Measurements from ENCODE around the gene PPP1R3E.
"Not testable (repeated sequence)": the region's sequence is repeated elsewhere in the genome, so short reads cannot be mapped to it uniquely, and the experiment has no call there.

The PPP1R3E gene, protein sequence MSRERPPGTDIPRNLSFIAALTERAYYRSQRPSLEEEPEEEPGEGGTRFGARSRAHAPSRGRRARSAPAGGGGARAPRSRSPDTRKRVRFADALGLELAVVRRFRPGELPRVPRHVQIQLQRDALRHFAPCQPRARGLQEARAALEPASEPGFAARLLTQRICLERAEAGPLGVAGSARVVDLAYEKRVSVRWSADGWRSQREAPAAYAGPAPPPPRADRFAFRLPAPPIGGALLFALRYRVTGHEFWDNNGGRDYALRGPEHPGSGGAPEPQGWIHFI

DNA sequence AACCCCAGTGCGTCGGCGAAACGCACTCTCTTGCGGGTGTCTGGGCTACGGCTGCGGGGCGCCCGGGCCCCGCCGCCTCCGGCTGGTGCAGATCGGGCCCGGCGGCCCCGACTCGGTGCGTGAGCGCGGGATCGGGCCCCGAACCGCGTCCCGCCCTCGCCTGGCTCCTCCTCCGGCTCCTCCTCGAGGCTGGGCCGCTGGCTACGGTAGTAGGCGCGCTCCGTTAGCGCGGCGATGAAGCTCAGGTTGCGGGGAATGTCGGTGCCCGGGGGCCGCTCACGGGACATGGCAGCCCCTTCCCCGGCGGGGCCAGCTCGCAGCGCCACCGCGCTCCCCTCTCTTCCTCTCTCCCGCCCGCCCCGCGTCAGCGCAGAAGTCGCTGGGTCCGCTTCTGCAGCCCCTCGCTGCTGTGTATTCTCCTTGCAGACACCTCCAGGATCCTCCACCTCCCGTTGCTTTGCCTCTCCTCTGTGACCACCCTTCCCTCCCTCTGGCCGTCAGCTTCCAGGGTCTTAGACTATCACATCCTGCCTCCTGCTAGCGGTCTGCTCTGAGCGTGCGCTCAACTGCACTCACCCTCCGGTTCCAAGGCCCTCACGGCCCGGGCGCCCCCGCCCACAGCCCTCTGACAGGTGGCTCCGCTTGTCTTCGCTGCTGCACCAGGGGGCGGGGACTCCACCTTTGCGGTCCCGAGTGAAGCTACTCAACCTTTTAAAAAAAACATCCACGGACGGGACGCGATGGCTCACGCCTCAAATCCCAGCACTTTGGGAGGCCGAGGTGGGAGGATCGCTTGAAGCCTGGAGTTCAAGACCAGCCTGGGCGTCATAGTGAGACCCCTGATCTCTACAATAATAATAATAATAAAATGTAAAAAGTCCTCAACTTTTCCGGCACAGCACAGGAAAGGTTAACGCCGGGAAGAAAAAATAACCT, at the start of gene PPP1R3E:
TSS of gene PPP1R3E (minus strand) at position 570 of the 936 bp plus-strand sequence. CDS start at position 287, 283 bp downstream.
- DNase-seq = peak; percentile 72

DNA sequence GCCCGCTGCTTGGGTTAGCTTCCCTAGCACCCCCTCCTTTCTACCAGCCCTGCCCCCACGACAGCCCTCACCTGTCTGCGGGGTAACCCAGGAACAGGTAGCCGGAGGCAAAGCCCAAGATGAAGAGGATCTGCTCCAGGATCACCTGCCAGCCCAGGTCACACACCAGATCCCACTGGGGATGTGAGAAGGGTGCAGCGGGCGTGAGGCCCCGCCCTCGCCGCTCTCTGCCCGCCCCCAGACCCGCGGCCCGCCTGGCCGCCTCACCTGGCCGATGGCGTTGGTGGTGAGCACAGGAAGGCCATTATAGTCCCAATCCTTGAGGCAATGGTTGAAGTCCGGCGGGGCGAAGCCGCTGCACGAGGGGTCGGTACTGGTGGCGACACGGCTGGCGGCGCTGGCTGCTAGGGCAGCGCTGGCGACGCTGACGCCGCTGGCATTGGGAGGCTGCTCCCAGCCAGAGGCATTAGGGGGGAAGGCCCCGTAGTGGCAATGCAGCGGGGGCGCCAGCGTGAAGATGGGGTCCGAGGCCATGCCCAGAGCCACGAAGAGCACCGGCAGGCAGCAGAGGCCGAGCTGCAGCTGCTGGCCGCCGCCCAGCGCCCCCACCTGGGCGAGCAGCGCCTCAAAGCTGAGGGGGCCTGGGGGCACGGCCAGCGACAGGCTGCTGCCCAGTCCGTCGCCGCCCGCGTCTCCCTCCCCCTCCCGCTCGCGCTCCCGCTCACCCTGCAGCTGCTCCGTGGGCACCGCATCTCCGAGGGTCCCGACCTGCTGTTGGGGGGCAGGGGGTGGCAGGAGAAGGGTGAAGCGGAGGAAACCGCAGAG, 49.2 kb upstream of the PPP1R3E start:
- DNase-seq = no peak

DNA sequence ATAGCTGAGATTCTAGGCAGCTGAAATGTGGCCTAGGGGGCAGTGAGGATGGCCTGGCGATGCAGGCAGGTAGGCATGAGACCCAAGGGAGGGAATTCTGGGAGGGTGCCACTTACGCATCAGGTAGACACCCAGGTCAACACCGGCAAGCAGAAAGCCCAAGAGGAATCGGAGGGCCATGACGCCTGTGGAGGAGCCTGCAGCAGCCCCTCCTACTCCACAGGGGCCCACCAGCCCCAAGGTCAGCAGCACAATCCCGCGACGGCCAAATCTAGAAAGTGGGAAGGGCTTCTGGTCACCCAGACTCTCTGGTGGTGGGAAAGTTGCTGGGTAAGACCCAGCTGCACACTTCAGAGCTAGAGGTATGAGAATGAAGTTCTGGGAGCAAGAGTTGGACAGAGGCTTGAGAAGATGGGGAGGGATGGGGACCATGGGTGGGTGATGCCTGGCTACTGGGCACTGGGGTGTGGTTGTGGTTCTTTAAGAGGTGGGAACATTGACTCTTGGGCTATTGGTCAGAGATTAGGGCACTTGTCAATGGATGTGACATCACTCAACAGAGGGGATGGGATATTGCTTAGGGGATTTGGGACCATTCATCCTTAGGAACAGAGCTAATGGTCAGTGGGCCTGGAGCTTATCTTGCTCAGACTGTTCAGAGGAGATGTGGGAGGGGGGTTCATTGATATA, 46.6 kb upstream of the PPP1R3E start:
- DNase-seq = no peak

DNA sequence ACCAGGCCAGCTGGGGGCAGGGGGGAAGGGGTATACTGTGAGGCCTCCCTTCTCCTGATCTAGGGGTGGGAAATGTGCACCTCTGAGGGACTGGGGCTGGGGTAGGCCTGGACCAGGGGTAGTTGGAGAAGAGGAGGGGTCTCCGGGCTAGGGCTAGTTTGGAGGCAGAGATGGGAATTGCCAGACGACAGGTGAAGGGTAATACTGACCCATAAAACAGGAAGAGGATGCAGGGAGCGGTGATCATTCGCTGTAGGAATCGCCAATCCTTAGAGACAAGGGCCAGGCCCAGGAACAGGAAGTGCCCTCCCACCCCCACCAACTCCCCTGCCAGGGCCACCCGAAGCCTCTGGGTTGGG, 45.6 kb upstream of the PPP1R3E start:
- DNase-seq = no peak

DNA sequence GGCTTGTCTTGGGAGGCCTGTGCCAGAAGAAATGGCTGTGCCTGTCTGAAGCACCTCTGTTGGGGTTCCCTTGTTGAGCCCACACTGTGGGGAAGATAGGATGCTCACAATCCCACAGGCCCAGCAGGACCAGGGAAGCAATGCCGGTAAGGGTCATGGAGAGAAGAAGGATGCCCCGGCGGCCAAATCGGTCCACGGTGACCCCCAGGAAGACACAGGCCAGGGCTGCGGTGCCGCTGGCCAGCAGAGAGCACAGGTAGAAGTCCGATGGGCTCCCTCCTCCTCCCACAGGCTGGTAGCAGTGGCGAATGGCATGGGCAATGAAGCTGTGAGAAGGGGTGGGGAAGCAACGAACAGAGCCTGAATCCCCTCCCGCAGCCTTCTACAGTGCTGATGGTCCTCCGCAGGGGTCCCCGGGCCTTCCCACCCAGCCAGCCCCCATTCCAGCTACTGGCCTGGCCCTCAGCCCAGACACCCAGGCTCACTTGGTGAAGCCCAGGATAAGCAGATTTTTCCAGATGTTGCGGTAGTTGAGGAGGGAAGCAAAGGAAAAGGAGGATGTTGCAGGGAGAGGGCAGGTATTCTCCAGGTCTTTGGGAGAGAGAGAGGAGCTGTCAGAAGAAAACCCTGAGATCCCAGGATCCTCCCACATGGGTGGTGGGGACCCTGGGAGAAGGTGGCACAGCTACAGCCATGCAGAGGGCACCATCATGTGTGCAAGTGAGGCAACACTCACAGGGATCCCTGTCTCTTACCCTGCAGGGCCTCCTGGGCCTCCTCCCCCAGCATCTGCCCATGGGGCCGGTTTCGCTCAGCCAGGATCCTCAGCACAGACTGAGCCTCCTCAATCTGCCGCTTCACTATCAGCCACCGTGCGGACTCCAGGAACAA, 45.0 kb upstream of the PPP1R3E start:
- no peak for DNase-seq

DNA sequence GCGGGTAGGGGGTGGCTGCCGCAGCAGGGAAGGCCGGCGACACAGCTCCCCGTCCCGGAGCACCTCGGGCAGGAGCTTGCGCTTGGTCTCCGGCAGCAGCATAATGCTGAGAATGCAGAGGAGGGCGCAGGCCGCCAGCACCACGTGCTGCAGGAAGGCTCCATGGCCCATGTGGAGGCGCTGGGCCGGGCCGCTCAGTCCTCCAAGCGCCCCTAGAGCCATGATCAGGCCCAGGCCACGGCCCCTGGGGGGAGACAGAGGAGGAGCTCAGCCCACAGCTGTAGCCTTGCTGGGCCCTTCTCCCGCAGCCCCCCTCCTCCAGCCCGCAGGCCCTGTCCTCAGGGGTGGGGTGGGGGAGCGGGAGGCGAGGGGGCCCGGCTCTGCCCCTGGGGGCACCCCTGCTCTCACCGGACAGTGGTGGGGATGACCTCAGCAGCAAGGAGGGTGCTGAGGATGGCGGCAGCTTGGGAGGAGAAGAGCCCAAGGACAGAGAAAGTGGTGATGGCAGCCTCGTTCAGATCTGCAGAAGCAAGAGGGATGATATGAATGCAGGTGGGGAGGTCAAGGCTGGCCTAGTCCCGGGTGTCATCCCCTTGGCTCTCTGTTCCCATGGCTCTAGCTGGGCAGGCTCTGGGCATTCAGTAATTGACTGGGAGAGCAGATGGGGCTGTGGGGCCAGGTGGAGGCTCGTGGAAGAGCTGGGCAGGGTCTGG, 44.2 kb upstream of the PPP1R3E start:
- DNase-seq = no peak

DNA sequence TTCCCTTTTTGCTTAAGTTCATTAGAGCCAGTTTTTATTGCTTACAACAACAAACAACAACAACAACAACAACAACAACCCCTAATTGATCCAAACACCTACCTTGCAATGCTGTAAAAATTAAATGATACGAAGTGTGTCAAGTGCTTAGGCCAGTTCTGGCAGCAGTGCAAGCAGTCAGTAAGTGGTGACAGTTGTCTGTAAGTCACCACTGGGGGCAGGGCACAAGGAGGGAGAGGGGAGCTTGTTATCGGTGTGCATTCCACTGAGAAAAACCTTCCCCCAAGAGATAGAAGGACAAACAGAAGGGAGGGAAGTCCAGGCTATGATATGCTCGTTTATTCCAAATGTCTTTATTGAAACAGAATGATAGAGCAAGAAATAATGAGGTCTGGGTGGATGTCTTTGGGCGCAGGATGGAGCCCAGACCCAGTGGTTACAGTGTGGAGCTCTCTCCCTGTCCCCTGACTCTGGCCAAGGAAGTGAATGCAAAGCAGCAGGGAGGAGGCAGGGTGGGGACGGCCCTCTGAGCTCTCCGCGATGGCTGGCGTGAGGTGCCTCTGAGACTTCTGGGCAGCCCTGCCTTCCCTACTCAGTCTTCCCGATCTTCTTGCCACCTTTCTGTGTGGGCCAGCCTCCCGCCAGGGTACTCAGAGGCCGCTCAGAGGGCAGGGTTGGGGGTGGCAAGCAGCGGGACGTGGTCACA, 43.5 kb upstream of the PPP1R3E start:
- DNase-seq = no peak

DNA sequence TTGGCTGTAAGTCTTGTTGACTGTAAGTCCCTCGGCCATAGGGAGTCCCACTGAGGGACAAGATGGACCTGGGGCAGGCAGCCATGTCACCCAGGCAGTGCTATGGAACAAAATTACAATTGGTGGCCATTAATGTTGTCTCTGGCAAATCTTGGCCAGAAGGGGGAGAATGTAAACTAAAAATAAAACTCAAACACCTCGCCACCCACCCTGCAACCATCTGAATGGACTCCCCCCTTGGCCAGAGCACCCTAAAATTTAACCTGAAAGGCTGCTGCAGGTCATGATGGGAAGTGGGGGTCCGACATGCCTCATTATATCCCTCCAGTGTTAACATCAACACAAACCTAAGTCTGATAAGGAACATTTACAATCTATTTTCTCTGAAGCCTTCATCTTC, 41.8 kb upstream of the PPP1R3E start:
- no peak for DNase-seq

DNA sequence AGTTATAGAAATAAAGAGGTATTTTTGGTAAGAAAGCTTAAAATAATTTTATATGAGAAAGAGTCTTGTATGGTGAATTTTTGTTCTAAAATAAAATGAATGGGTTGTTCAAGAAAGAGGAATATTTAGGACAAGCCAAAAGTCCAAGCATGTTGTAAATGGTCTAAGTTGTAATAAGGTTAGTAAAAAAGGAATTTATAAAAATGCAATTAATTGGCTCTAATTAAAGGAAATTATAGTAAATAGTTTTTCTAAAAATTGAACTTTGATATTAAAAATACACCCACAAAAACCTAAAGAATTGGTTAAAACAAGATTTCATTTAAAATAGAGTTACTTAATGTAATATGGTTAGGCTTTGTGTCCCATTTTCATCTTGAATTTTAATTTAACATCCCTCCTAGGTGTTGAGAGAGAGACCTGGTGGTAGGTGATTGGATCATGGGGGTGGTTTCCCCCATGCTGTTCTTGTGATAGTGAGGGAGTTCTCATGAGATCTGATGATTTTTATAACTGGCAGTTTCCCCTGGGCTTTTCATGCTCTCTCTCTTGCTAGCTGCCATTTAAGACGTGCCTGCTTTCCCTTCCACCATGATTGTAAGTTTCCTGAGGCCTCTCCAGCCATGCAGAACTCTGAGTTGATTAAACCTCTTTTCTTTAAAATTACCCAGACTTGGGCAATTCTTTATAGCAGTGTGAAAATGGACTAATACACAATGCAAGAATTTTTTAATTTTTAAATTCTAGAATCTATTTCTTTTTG, 37.0 kb upstream of the PPP1R3E start:
- DNase-seq = no peak

DNA sequence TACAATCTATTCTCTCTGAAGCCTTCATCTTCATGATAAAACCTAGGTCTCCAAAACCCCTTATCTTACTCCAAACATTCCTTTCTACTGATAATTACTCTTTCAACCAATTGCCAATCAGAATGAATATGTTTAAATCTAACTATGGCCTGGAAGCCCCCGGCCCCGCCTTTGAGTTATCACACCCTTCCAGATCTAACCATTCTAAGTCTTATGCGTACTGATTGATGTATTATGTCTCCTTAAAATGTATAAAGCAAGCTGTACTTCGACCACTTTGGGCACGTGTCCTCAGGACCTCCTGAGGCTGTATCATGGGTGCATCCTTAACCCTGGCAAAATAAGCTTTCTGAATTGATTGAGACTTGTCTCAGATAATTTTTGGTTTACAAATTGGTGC, 33.0 kb upstream of the PPP1R3E start:
- DNase-seq = no peak

DNA sequence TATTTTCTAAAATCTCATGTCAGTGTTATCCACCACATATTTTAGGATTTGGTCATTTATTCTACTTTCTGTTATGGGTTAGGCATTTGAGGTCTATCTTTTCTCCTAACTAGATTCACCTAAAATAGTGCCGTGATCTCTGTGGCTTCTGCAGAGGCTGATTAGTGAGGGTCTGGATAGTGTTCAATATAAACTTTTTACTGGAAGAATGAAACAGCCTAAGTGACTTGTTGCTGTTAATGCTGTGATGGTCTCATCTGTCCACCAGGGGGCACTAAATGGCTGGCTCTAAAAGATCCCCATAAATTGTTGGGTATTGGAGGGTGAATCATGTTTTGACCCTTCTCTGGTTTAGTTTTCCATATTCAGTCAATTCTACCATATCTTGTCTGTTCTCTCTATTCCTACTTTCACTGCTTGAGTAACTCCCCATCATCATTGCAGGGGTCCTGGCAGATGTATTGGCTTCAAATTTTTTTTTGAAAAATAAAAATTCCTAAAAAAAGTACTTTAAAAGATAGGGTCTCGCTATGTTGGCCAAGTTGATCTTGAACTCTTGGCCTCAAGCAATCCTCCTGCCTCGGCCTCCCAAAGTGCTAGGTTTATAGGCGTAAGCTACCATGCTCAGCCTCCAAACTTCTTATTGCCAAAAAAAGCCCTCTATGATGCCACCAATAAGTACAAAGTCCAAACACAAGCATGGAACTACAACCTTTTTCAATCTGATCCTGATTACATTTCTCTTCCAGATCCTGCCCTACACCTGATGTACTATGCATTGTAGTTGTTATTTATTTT, 25.5 kb upstream of the PPP1R3E start:
- peak; percentile 32 for DNase-seq

DNA sequence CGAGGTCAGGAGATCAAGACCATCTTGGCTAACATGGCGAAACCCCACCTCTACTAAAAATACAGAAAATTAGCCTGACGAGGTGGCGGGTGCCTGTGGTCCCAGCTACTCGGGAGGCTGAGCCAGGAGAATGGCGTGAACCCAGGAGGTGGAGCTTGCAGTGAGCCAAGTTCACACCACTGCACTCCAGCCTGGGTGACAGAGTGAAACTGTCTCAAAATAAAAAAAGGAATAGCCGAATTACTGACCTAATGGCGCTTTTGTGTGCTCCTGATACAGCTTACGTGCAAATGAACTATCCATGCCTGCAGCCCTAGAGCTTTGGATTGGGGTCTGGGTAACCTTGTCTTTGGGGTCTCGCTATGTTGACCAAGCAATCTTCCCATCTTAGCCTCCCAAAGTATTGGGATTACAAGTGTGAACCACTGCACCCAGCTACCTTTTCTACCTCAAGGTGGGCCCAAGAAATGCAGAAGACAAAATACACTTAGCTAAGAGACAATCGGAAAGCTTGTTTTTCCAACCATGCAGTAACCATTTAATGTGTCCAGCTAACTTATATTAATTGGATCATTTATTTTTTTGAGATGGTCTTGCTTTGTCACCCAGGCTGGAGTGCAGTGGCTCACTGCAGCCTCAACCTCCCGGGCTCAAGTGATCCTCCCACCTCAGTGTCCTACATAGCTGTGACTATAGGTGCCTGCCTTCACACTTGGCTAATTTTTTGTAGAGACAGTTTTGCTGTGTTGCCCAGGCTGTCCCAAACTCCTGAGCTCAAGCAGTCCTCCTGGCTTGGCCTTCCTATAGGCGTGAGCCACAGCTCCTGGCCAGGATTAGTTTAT, 24.1 kb upstream of the PPP1R3E start:
- DNase-seq = no peak

DNA sequence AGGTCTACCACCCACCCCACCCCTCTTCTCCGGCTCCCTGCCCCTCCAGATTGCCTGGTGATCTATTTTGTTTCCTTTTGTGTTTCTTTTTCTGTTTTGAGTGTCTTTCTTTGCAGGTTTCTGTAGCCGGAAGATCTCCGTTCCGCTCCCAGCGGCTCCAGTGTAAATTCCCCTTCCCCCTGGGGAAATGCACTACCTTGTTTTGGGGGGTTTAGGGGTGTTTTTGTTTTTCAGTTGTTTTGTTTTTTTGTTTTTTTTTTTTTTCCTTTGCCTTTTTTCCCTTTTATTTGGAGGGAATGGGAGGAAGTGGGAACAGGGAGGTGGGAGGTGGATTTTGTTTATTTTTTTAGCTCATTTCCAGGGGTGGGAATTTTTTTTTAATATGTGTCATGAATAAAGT, 23.1 kb upstream of the PPP1R3E start:
- DNase-seq = not testable (repeated sequence)

DNA sequence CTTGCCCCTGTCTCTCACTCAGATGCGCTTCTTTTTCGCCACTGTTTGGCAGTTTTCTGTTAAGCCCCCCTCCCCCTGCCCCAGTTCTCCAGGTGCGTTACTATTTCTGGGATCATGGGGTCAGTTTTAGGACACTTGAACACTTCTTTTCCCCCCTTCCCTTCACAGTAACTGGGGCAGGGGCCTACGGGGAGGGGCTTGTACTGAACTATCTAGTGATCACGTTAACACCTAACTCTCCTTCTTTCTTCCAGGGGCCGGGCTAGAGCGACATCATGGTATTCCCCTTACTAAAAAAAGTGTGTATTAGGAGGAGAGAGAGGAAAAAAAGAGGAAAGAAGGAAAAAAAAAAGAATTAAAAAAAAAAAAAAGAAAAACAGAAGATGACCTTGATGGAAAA, 22.3 kb upstream of the PPP1R3E start:
- DNase-seq = no peak

DNA sequence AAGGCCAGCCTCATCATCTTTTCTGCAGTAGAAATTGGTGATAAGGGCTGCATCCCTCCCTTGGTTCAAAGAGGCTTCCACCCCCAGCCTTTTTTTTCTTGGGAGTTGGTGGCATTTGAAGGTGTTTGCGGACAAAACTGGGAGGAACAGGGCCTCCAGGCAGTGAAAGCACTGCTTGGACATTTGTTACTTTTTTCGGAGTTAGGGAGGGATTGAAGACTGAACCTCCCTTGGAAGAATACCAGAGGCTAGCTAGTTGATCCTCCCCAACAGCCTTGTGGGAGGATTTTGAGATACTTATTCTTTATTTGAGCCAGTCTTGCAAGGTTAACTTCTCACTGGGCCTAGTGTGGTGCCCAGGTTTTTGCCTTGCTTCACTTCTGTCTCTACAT, 21.8 kb upstream of the PPP1R3E start:
- no peak for DNase-seq

DNA sequence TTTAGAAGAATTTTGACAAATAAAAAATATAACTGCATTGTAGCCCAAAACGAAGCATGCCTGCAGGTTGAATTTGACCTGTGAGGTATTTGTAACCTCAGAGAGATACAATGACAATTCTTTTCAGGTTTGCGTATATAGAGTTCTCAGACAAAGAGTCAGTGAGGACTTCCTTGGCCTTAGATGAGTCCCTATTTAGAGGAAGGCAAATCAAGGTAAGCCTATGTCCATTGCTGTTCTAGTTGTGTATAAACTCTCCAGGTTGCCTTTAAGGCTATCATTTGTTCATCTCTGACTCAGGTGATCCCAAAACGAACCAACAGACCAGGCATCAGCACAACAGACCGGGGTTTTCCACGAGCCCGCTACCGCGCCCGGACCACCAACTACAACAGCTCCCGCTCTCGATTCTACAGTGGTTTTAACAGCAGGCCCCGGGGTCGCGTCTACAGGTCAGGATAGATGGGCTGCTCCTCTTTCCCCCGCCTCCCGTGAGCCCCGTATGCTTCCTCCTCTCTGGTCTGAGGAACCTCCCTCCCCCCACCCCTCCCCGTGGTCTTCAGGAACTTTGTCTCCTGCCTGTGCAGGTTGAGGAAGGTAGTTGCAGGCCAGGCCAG, 21.3 kb upstream of the PPP1R3E start:
- no peak for DNase-seq
